HG02943 (cell line): Measurements from ENCODE around the gene EVI2A.
"Not testable (repeated sequence)": the region's sequence is repeated elsewhere in the genome, so short reads cannot be mapped to it uniquely, and the experiment has no call there.

Source experiments
- ATAC-seq: cut with Tn5 transposase; IDR thresholded peaks from one replicate; pipeline ENCODE4 v1.9.1; 2021; ENCODE audit warnings: mild to moderate bottlenecking, low read depth, moderate library complexity; ENCODE audit not compliant: unreplicated experiment

The EVI2A gene

GRCh38 chr17:31321481-31321880, at the start of gene EVI2A:
TSS of gene EVI2A (minus strand) at chr17:31321622. CDS start at chr17:31319013, 2,609 bp downstream.
- no peak for ATAC-seq

DNA sequence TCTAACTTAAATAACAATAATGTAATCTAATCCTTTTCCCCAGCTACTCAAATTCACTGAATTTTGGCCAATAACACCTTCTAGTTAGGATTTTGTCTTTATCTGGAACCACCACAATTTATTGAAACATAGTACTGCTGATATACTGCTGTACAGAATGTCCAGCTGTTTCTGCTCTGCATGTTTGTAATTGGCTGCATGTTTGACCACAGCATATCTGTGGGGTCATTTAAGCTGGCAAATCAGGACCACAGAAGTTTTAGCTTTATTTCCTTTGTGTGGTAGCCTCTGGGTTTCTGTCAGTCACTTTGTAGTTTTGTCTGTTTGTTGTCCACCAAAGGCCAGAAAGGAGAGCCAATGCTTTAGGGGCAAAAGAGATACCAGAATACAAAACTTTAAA, 47.8 kb upstream of the EVI2A start:
- ATAC-seq, result no peak

- ATAC-seq, result no peak
Measured at GRCh38 chr17:31366088-31366487, 44.7 kb upstream of the EVI2A start.

DNA sequence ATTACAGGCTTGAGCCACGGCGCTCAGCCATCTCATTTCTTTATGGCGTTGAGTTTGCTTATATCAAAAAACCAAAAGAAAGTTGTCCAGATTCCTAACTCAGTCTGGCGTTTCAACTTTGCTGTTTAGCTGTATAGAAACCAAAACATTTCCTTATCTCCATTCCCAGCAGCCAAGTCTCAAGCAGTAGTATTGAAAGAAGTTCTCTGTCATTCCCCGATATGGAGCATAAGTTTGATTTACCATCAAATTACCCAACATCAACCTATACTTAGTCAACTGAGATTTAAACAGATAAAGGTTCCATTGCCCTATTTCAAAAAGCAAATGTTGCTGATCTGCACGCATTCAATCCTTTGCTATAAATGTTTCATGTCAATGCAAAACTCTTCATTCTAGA, 42.6 kb upstream of the EVI2A start:
- no peak for ATAC-seq

GRCh38 chr17:31357839-31358394, 36.5 kb upstream of the EVI2A start:
- ATAC-seq, result no peak

- no peak for ATAC-seq
Measured at GRCh38 chr17:31357091-31357490, 35.7 kb upstream of the EVI2A start.

GRCh38 chr17:31355935-31356334, 34.5 kb upstream of the EVI2A start:
- ATAC-seq, result no peak

- no peak for ATAC-seq
Measured at GRCh38 chr17:31349454-31349853, 28.0 kb upstream of the EVI2A start.

DNA sequence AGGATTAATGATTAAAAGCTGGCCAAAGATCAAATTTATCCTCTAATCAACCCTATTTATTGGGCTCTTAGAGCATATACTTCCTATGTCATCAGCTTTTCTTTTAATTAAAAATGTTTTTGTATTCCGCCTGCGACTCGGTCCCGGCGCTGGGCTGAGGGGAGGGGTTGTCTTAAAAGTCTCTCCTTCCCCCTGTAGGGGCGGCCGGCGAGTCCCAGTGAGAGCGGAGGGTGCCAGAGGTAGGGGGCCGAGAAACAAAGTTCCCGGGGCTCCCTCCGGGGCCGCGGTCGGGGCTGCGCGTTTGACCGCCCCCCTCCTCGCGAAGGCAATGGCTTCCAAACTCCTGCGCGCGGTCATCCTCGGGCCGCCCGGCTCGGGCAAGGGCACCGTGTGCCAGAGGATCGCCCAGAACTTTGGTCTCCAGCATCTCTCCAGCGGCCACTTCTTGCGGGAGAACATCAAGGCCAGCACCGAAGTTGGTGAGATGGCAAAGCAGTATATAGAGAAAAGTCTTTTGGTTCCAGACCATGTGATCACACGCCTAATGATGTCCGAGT, 23.8 kb upstream of the EVI2A start:
- ATAC-seq, result not testable (repeated sequence)

DNA sequence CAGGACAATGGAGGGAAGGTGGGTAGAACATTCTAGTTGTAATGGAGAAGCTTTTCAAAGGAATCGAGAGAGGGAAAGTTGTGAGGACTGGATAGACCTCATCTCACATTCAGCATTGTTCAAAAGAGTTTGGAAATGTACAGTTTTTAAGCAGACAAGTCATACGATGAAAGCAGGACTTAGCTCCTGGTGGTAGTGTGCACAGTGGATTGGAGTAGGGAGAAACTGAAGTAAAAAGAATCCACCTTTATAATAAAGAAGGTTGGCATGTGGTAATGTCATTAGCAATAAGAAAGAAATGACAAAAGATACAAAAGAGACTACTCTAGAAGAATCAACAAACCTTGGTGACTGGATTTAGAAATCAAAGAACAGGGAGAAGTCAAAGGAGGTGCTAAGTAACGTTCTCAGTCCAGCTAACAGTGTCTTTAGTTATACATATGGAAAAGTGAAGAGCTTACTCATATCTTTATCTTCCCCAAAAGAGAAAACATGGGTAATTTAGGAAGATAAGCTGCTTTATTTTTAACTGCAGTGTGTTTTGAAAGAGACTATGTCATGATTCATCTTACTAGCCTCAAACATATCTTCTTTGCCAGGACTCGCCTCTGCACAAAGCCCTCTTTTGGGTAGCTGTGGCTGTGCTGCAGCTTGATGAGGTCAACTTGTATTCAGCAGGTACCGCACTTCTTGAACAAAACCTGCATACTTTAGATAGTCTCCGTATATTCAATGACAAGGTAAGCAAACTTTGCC, 18.7 kb upstream of the EVI2A start:
- ATAC-seq, result no peak

- ATAC-seq, result no peak
Measured at GRCh38 chr17:31329221-31329620, 7.8 kb upstream of the EVI2A start.

DNA sequence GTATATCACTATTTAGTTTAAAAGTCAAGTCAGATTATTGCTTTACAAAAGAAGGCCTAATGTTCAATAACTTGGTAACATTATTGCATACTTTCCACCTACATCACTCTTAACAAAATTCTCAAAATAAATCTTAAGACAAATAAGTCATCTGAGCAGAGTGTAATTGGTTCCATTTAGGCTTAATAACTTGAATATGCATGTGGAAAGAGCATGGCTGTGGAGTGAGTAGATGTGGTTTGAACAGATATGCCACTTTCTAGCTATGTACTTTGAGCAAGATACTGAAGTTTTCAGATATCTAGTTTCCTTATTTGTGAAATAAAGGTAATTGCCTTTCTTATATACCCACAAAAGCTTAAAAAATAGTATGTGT, 6.7 kb upstream of the EVI2A start:
- no peak for ATAC-seq

GRCh38 chr17:31327534-31328159, 6.2 kb upstream of the EVI2A start:
- no peak for ATAC-seq

GRCh38 chr17:31323551-31323950, 2.1 kb upstream of the EVI2A start:
- ATAC-seq, result no peak

GRCh38 chr17:31321966-31322365, 544 bp upstream of the EVI2A start:
- ATAC-seq, result no peak

DNA sequence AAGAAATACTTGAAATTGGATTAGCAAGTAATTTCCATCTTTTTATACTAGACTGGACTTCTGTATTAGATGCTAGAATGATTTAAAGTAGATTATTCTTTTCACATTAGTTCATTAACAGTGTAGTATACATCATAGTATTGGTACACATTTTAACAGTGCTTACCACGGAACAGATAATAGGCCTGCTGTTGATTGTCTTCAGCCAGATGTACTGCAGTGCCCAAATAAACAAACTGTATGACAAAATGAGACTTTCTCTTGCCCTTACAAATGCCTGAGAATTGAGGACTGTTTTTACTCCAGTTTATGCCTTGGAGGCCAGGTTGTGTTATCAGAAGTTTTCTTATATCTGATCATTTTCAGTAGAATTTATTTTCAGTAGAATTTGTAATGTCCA, 631 bp downstream of the EVI2A start:
- ATAC-seq, result no peak

- ATAC-seq, result no peak
Measured at GRCh38 chr17:31320241-31320640, 1.2 kb downstream of the EVI2A start.

GRCh38 chr17:31318851-31319661, 2.4 kb downstream of the EVI2A start:
- no peak for ATAC-seq

DNA sequence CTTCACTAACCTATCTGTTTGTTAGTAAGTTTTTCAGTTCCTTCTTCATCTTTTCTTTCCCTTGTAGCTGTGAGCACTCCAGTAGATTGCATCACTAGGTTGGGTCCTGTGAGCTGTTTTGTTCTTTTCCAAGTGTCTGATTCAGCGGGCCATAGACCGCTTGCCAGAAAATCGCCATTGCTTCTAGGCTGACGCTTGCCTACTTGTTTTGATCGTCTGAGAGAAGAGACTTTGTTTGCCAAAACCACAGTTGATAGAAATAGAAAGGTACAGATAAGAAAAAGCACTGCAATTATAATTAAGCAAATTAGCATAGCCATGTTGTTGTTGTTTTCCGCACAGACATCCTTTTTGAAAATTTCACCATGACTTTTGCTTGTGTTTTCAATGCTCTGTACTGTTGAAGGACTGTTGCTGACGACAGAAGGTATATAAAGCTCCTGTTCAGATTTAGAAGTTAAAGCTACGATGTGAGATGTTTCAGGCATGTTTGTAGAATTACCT, 3.1 kb downstream of the EVI2A start:
- no peak for ATAC-seq

GRCh38 chr17:31314782-31315100, 6.7 kb downstream of the EVI2A start:
- ATAC-seq, result no peak
